ENCODE results near the gene DOCK6.

DNA sequence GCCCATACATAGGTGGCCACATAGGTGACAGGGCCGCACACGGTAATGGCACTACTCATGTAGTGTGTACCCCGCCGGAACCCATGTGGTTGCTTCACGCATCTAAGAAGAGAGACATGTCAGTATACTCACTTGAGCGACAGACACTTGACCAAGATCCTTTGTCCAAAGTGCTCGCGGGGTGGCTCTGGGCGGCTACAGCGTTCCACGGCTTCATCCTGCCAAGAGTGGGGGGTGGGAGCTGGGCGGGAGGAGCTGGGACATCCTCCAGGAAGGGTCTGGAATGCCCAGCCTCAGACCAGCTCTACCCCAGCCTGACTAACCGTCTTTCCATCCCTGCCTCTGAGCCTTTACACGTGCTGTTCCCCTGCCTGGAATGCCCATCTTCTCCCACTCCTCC lies 14.4 kb downstream of the DOCK6 start:
- TF ChIP-seq FOXA1 (IDR thresholded peaks at IDR 0.05): no peak
- no peak for TF ChIP-seq FOXA1 (CRISPR knock-in tag; IDR thresholded peaks at IDR 0.05)
- TF ChIP-seq HMG20B (CRISPR knock-in tag; conservative IDR thresholded peaks at IDR 0.05): no peak
- TF ChIP-seq ZNF317 (CRISPR knock-in tag; IDR thresholded peaks at IDR 0.05): no peak
- TF ChIP-seq WIZ (CRISPR knock-in tag; IDR thresholded peaks at IDR 0.05): no peak
- TF ChIP-seq ZFP90 (CRISPR knock-in tag; IDR thresholded peaks at IDR 0.05; ENCODE audit: borderline replicate concordance): no peak
- no peak for TF ChIP-seq THAP11 (CRISPR knock-in tag; IDR thresholded peaks at IDR 0.05)
- no peak for TF ChIP-seq ESRRA (CRISPR knock-in tag; IDR thresholded peaks at IDR 0.05; ENCODE audit: low read depth)
- no peak for TF ChIP-seq POLR2AphosphoS5 (IDR thresholded peaks at IDR 0.05; ENCODE audit: low read depth, low read length)
- TF ChIP-seq, protein P1, sequence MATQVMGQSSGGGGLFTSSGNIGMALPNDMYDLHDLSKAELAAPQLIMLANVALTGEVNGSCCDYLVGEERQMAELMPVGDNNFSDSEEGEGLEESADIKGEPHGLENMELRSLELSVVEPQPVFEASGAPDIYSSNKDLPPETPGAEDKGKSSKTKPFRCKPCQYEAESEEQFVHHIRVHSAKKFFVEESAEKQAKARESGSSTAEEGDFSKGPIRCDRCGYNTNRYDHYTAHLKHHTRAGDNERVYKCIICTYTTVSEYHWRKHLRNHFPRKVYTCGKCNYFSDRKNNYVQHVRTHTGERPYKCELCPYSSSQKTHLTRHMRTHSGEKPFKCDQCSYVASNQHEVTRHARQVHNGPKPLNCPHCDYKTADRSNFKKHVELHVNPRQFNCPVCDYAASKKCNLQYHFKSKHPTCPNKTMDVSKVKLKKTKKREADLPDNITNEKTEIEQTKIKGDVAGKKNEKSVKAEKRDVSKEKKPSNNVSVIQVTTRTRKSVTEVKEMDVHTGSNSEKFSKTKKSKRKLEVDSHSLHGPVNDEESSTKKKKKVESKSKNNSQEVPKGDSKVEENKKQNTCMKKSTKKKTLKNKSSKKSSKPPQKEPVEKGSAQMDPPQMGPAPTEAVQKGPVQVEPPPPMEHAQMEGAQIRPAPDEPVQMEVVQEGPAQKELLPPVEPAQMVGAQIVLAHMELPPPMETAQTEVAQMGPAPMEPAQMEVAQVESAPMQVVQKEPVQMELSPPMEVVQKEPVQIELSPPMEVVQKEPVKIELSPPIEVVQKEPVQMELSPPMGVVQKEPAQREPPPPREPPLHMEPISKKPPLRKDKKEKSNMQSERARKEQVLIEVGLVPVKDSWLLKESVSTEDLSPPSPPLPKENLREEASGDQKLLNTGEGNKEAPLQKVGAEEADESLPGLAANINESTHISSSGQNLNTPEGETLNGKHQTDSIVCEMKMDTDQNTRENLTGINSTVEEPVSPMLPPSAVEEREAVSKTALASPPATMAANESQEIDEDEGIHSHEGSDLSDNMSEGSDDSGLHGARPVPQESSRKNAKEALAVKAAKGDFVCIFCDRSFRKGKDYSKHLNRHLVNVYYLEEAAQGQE (IDR thresholded peaks at IDR 0.05; ENCODE audit: borderline replicate concordance in 1 of 2, low read depth in 1 of 2, low read length in 2 of 2): no peak
- no peak for TF ChIP-seq TEAD2 (CRISPR knock-in tag; IDR thresholded peaks at IDR 0.05)
- TF ChIP-seq, protein P2, sequence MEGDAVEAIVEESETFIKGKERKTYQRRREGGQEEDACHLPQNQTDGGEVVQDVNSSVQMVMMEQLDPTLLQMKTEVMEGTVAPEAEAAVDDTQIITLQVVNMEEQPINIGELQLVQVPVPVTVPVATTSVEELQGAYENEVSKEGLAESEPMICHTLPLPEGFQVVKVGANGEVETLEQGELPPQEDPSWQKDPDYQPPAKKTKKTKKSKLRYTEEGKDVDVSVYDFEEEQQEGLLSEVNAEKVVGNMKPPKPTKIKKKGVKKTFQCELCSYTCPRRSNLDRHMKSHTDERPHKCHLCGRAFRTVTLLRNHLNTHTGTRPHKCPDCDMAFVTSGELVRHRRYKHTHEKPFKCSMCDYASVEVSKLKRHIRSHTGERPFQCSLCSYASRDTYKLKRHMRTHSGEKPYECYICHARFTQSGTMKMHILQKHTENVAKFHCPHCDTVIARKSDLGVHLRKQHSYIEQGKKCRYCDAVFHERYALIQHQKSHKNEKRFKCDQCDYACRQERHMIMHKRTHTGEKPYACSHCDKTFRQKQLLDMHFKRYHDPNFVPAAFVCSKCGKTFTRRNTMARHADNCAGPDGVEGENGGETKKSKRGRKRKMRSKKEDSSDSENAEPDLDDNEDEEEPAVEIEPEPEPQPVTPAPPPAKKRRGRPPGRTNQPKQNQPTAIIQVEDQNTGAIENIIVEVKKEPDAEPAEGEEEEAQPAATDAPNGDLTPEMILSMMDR (CRISPR knock-in tag; IDR thresholded peaks at IDR 0.05): no peak
- no peak for TF ChIP-seq ZKSCAN1 (IDR thresholded peaks at IDR 0.05; ENCODE audit: low read length)
- TF ChIP-seq, protein P3, sequence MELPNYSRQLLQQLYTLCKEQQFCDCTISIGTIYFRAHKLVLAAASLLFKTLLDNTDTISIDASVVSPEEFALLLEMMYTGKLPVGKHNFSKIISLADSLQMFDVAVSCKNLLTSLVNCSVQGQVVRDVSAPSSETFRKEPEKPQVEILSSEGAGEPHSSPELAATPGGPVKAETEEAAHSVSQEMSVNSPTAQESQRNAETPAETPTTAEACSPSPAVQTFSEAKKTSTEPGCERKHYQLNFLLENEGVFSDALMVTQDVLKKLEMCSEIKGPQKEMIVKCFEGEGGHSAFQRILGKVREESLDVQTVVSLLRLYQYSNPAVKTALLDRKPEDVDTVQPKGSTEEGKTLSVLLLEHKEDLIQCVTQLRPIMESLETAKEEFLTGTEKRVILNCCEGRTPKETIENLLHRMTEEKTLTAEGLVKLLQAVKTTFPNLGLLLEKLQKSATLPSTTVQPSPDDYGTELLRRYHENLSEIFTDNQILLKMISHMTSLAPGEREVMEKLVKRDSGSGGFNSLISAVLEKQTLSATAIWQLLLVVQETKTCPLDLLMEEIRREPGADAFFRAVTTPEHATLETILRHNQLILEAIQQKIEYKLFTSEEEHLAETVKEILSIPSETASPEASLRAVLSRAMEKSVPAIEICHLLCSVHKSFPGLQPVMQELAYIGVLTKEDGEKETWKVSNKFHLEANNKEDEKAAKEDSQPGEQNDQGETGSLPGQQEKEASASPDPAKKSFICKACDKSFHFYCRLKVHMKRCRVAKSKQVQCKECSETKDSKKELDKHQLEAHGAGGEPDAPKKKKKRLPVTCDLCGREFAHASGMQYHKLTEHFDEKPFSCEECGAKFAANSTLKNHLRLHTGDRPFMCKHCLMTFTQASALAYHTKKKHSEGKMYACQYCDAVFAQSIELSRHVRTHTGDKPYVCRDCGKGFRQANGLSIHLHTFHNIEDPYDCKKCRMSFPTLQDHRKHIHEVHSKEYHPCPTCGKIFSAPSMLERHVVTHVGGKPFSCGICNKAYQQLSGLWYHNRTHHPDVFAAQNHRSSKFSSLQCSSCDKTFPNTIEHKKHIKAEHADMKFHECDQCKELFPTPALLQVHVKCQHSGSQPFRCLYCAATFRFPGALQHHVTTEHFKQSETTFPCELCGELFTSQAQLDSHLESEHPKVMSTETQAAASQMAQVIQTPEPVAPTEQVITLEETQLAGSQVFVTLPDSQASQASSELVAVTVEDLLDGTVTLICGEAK (IDR thresholded peaks at IDR 0.05): no peak
- TF ChIP-seq, protein P3 (CRISPR knock-in tag; IDR thresholded peaks at IDR 0.05): no peak

Data from HepG2 (cell line).